Ishikawa (cell line): ENCODE measurements around the gene NOVA1.

ENCODE experiments used
- CEBPB ChIP-seq: IDR thresholded peaks from 2 replicates; pipeline ENCODE4 v1.6.1; 2012
- CREB1 ChIP-seq: IDR thresholded peaks from 2 replicates; pipeline ENCODE4 v1.6.1; 2012; ENCODE audit warnings: low read depth
- EGR1 ChIP-seq: IDR thresholded peaks from 2 replicates; pipeline ENCODE4 v1.6.1; 2012
- EP300 ChIP-seq: IDR thresholded peaks from 2 replicates; pipeline ENCODE4 v1.6.1; 2012; ENCODE audit warnings: borderline replicate concordance
- FOXM1 ChIP-seq: IDR thresholded peaks from 2 replicates; pipeline ENCODE4 v1.6.1; 2012; ENCODE audit warnings: low read depth, borderline replicate concordance
- MAX ChIP-seq: IDR thresholded peaks from 2 replicates; pipeline ENCODE4 v1.6.1; 2012
- NFIC ChIP-seq: IDR thresholded peaks from 2 replicates; pipeline ENCODE4 v1.6.1; 2012
- RAD21 ChIP-seq: IDR thresholded peaks from 2 replicates; pipeline ENCODE4 v1.6.1; 2012; ENCODE audit warnings: low read depth
- TAF1 ChIP-seq: IDR thresholded peaks from 2 replicates; pipeline ENCODE4 v1.6.1; 2012; ENCODE audit warnings: low read depth, mild to moderate bottlenecking
- TCF12 ChIP-seq: IDR thresholded peaks from 2 replicates; pipeline ENCODE4 v1.6.1; 2012; ENCODE audit warnings: low read depth
- TEAD4 ChIP-seq: IDR thresholded peaks from 2 replicates; pipeline ENCODE4 v1.6.1; 2012
- USF1 ChIP-seq: IDR thresholded peaks from 2 replicates; pipeline ENCODE4 v1.6.1; 2012
- YY1 ChIP-seq: IDR thresholded peaks from 2 replicates; pipeline ENCODE4 v1.6.1; 2012; ENCODE audit warnings: low read depth
- ZBTB7A ChIP-seq: IDR thresholded peaks from 2 replicates; pipeline ENCODE4 v1.6.1; 2012; ENCODE audit warnings: low read depth
- TF ChIP-seq, protein P1 (sequence below): IDR thresholded peaks from 2 replicates; pipeline ENCODE4 v1.6.1; 2012; ENCODE audit warnings: low read depth, mild to moderate bottlenecking

The NOVA1 gene

DNA sequence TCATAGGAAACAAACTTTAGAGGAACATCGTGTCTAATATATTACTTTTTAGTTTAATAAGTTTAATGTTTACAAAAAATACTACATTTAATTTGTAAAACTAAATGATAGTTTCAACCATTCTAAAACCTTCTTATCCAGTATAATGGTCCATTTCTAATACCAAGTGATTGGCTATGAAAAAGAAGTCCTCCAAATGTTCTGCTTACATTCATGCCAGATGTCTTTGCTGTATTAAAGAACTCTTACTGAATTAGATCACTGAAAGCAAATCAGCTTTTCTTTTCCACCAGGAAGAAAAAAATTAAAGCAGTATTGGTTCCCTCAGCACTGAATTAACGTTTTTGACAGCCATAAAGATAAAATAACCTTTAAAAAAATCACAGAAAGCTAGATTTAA, 3.7 kb downstream of the NOVA1 start:
- TF ChIP-seq MAX (no peak), EP300 (no peak), RAD21 (no peak), EGR1 (no peak), CREB1 (no peak), TEAD4 (no peak), YY1 (no peak), ZBTB7A (no peak), TAF1 (no peak), USF1 (no peak)
- TF ChIP-seq, protein P1, sequence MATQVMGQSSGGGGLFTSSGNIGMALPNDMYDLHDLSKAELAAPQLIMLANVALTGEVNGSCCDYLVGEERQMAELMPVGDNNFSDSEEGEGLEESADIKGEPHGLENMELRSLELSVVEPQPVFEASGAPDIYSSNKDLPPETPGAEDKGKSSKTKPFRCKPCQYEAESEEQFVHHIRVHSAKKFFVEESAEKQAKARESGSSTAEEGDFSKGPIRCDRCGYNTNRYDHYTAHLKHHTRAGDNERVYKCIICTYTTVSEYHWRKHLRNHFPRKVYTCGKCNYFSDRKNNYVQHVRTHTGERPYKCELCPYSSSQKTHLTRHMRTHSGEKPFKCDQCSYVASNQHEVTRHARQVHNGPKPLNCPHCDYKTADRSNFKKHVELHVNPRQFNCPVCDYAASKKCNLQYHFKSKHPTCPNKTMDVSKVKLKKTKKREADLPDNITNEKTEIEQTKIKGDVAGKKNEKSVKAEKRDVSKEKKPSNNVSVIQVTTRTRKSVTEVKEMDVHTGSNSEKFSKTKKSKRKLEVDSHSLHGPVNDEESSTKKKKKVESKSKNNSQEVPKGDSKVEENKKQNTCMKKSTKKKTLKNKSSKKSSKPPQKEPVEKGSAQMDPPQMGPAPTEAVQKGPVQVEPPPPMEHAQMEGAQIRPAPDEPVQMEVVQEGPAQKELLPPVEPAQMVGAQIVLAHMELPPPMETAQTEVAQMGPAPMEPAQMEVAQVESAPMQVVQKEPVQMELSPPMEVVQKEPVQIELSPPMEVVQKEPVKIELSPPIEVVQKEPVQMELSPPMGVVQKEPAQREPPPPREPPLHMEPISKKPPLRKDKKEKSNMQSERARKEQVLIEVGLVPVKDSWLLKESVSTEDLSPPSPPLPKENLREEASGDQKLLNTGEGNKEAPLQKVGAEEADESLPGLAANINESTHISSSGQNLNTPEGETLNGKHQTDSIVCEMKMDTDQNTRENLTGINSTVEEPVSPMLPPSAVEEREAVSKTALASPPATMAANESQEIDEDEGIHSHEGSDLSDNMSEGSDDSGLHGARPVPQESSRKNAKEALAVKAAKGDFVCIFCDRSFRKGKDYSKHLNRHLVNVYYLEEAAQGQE, result no peak

- TF ChIP-seq TEAD4, result no peak
- TF ChIP-seq USF1, result no peak
- no peak for TF ChIP-seq FOXM1
- TF ChIP-seq, protein P1, result no peak
- TF ChIP-seq CEBPB, result no peak
These were observed 4.5 kb downstream of the NOVA1 start for GRCh38 chr14:26593357-26593756.

- TF ChIP-seq CREB1, result no peak
- TF ChIP-seq TAF1, result no peak
- TF ChIP-seq NFIC, result no peak
- no peak for TF ChIP-seq MAX
- no peak for TF ChIP-seq EP300
- TF ChIP-seq TCF12, result no peak
- TF ChIP-seq, protein P1, result no peak
- no peak for TF ChIP-seq CEBPB
- TF ChIP-seq EGR1, result no peak
- TF ChIP-seq YY1, result no peak
- no peak for TF ChIP-seq USF1
- no peak for TF ChIP-seq RAD21
These were observed 7.9 kb downstream of the NOVA1 start for GRCh38 chr14:26589925-26590324.

- no peak for TF ChIP-seq EP300
- no peak for TF ChIP-seq TAF1
- TF ChIP-seq FOXM1, result no peak
- TF ChIP-seq RAD21, result no peak
- TF ChIP-seq EGR1, result no peak
- no peak for TF ChIP-seq CREB1
- TF ChIP-seq CEBPB, result no peak
- TF ChIP-seq USF1, result no peak
- no peak for TF ChIP-seq TEAD4
- no peak for TF ChIP-seq NFIC
- no peak for TF ChIP-seq MAX
- no peak for TF ChIP-seq YY1
- TF ChIP-seq TCF12, result no peak
- TF ChIP-seq, protein P1, result no peak
These were observed 20.1 kb downstream of the NOVA1 start for GRCh38 chr14:26577711-26578110.
